ENCODE results near the gene STRA8. TPM values are rescaled to one million over a fixed set of nuclear protein-coding genes. Genes with fewer than 3 reads are reported as not detected.
A peak's percentile ranks its signal among the peaks of the same experiment; 100 is the strongest.

Gene STRA8
- total RNA-seq, 4 donors from 2014 or later: not detected

GRCh38 chr7:135281363-135281949 is 47.8 kb downstream of the STRA8 start:
- Histone ChIP-seq H3K4me1 (no peaks in the 10 kb centered on the region), H3K27ac (peak overlapping the region; percentile 16 to 22), H3K4me3 (no peak overlapping the region), H3K9me3 (no peaks in the 10 kb centered on the region), H3K36me3 (no peaks in the 10 kb centered on the region), H3K27me3 (no peaks in the 10 kb centered on the region)
- peak; percentile 80 to 88 for DNase-seq
- TF ChIP-seq POLR2A (IDR thresholded peaks at IDR 0.05) (no peak), CTCF (IDR thresholded peaks at IDR 0.05) (peak; percentile 93 to 99 (median 97))
- intact Hi-C loops (cut with DNase I; ENCODE audit: low total_unique reads): no loop called here

- no peaks in the 10 kb centered on the region for H3K36me3 ChIP-seq
- DNase-seq: no peak
- H3K9me3 ChIP-seq: no peaks in the 10 kb centered on the region
- H3K4me3 ChIP-seq: no peak overlapping the region
- H3K4me1 ChIP-seq: no peaks in the 10 kb centered on the region
- intact Hi-C loops (cut with DNase I; ENCODE audit: low total_unique reads): no loop called here
- TF ChIP-seq CTCF (IDR thresholded peaks at IDR 0.05) (no peak), POLR2A (IDR thresholded peaks at IDR 0.05) (no peak)
- H3K27me3 ChIP-seq: no peaks in the 10 kb centered on the region
- no peak overlapping the region for H3K27ac ChIP-seq
Measured at GRCh38 chr7:135282561-135283254, 49.1 kb downstream of the STRA8 start.

- intact Hi-C loops (cut with DNase I; ENCODE audit: low total_unique reads): no loop called here
- no peak for DNase-seq
- H3K4me1 ChIP-seq: no peaks in the 10 kb centered on the region
- H3K27ac ChIP-seq: no peak overlapping the region
- no peak overlapping the region for H3K4me3 ChIP-seq
- H3K36me3 ChIP-seq: no peaks in the 10 kb centered on the region
- no peaks in the 10 kb centered on the region for H3K27me3 ChIP-seq
- no peaks in the 10 kb centered on the region for H3K9me3 ChIP-seq
- TF ChIP-seq POLR2A (IDR thresholded peaks at IDR 0.05) (no peak), CTCF (IDR thresholded peaks at IDR 0.05) (no peak)
Measured at GRCh38 chr7:135283959-135284638, 50.5 kb downstream of the STRA8 start.

GRCh38 chr7:135285547-135286233 is 52.1 kb downstream of the STRA8 start:
- Histone ChIP-seq H3K4me3 (no peak overlapping the region), H3K9me3 (no peaks in the 10 kb centered on the region), H3K27ac (no peak overlapping the region), H3K36me3 (no peaks in the 10 kb centered on the region), H3K4me1 (no peaks in the 10 kb centered on the region), H3K27me3 (no peaks in the 10 kb centered on the region)
- intact Hi-C loops (cut with DNase I; ENCODE audit: low total_unique reads): no loop called here
- no peak for DNase-seq
- TF ChIP-seq CTCF (IDR thresholded peaks at IDR 0.05) (no peak), POLR2A (IDR thresholded peaks at IDR 0.05) (no peak)

Data from uterus (tissue), 4 donors.